H1 (cell line): ENCODE data around the gene GSTA3. TPM values are rescaled to one million over a fixed set of nuclear protein-coding genes. Genes with fewer than 3 reads are reported as not detected.

Source experiments
- CTCF ChIA-PET: fragments of 300-600 bp; sonication (Branson Sonifier 250); formaldehyde crosslinking; loops from one replicate; lab custom pipeline; 2021; ENCODE audit not compliant: partially characterized antibody; lab: Charles Lee
- POLR2A ChIA-PET: fragments of 300-600 bp; sonication (Branson Sonifier 250); formaldehyde crosslinking; loops from one replicate; lab custom pipeline; 2021; ENCODE audit warnings: inconsistent platforms; ENCODE audit not compliant: partially characterized antibody; lab: Charles Lee
- DNase-seq, 2 experiments: peaks; one replicate each; pipeline versions ENCODE4 v3.0.0 to v3.0.0-alpha.2; 2010 to 2022; ENCODE audit warnings: low spot score in 2 of 2, low read depth in 1 of 2, mixed read lengths in 1 of 2
- FAIRE-seq: peaks from 2 replicates; lab custom pipeline; 2011; peaks lifted over from hg19 to GRCh38; lab: Jason Lieb, UNC
- H2AFZ ChIP-seq: 2 replicates; pipeline ENCODE4 v1.8.1; 2012; ENCODE audit warnings: low read length, inconsistent platforms
- H2AK5ac ChIP-seq: 2 replicates; pipeline ENCODE4 v1.6.1; 2013; ENCODE audit warnings: low read depth, low read length
- H2BK120ac ChIP-seq: replicated peaks from 2 replicates; pipeline ENCODE3; 2013; ENCODE audit warnings: low read depth, low read length, inconsistent platforms
- H2BK12ac ChIP-seq: 2 replicates; pipeline ENCODE4 v1.6.1; 2013; ENCODE audit warnings: low read depth, low read length
- H2BK15ac ChIP-seq: 2 replicates; pipeline ENCODE4 v1.6.1; 2013; ENCODE audit warnings: low read length
- H2BK20ac ChIP-seq: 2 replicates; pipeline ENCODE4 v1.6.1; 2013; ENCODE audit warnings: low read length
- H2BK5ac ChIP-seq: 2 replicates; pipeline ENCODE4 v1.6.1; 2013; ENCODE audit warnings: low read depth, low read length
- H3K14ac ChIP-seq: 2 replicates; pipeline ENCODE4 v1.6.1; 2013; ENCODE audit warnings: inconsistent platforms; ENCODE audit not compliant: insufficient read length
- H3K18ac ChIP-seq: 2 replicates; pipeline ENCODE4 v1.6.1; 2013; ENCODE audit warnings: low read length; ENCODE audit errors: extremely low read depth
- H3K23ac ChIP-seq: 2 replicates; pipeline ENCODE4 v1.6.1; 2013; ENCODE audit warnings: inconsistent platforms; ENCODE audit not compliant: insufficient read length
- H3K23me2 ChIP-seq: 2 replicates; pipeline ENCODE4 v1.6.1; 2013; ENCODE audit warnings: low read depth, low read length
- H3K27ac ChIP-seq: 2 replicates; pipeline ENCODE4 v1.6.1; 2011; ENCODE audit warnings: low read depth, low read length, inconsistent platforms
- H3K27me3 ChIP-seq, 4 experiments: replicated peaks in 1 of 4; 1 replicate in 1 of 4; 2 replicates in 3 of 4; pipeline versions ENCODE4 v1.6.1 to v1.8.1; 2011 to 2013; ENCODE audit warnings: low read length in 3 of 4, mild to moderate bottlenecking in 3 of 4, inconsistent platforms in 2 of 4, mixed read lengths in 2 of 4, moderate library complexity in 1 of 4; ENCODE audit not compliant: control insufficient read depth in 3 of 4, insufficient read depth in 3 of 4; ENCODE audit errors: extremely low read depth in 1 of 4
- H3K36me3 ChIP-seq, 4 experiments: 2 replicates each; pipeline versions ENCODE4 v1.6.1 to v1.8.1; 2011 to 2013; ENCODE audit warnings: mild to moderate bottlenecking in 4 of 4, low read length in 3 of 4, moderate library complexity in 2 of 4, control low read depth in 1 of 4, inconsistent platforms in 1 of 4; ENCODE audit not compliant: insufficient read depth in 4 of 4, control insufficient read depth in 2 of 4
- H3K4ac ChIP-seq: replicated peaks from 2 replicates; pipeline ENCODE3; 2013; ENCODE audit warnings: low read length, low read depth, mixed read lengths, inconsistent platforms; ENCODE audit not compliant: insufficient read length
- H3K4me1 ChIP-seq, 4 experiments: replicated peaks in 1 of 4; 1 replicate in 1 of 4; 2 replicates in 3 of 4; pipeline versions ENCODE4 v1.6.1 to v1.8.1; 2011 to 2013; ENCODE audit warnings: low read length in 3 of 4, inconsistent platforms in 2 of 4, mixed read lengths in 1 of 4; ENCODE audit not compliant: insufficient read depth in 4 of 4, control insufficient read depth in 3 of 4
- H3K4me2 ChIP-seq, 2 experiments: 2 replicates each; pipeline versions ENCODE4 v1.6.1 to v1.8.1; 2011 to 2013; ENCODE audit warnings: low read depth in 2 of 2, low read length in 2 of 2, control low read depth in 1 of 2, inconsistent platforms in 1 of 2, mild to moderate bottlenecking in 1 of 2; ENCODE audit not compliant: insufficient read depth in 1 of 2
- H3K4me3 ChIP-seq, 4 experiments: fragments of 200-600, 300-600 bp in 1 of 4; sonication (generic), shearing (Covaris generic), sonication (Bioruptor Twin) in 1 of 4; 2 replicates each; pipeline versions ENCODE4 v1.5.1 to v1.8.1; 2011 to 2016; ENCODE audit warnings: low read length in 4 of 4, low read depth in 3 of 4, control low read depth in 2 of 4, inconsistent platforms in 2 of 4, mild to moderate bottlenecking in 2 of 4, mixed read lengths in 1 of 4, moderate library complexity in 1 of 4; ENCODE audit not compliant: insufficient read depth in 2 of 4; ENCODE audit errors: extremely low read depth in 1 of 4
- H3K56ac ChIP-seq: replicated peaks from 2 replicates; pipeline ENCODE3; 2013; ENCODE audit warnings: low read depth, mild to moderate bottlenecking, mixed read lengths, low read length, inconsistent platforms; ENCODE audit not compliant: insufficient read length
- H3K79me1 ChIP-seq: 2 replicates; pipeline ENCODE4 v1.6.1; 2013; ENCODE audit warnings: low read depth, low read length, control low read depth
- H3K79me2 ChIP-seq, 2 experiments: 2 replicates each; pipeline versions ENCODE4 v1.6.1 to v1.8.1; 2012 to 2013; ENCODE audit warnings: low read length in 2 of 2, mild to moderate bottlenecking in 2 of 2, inconsistent platforms in 1 of 2; ENCODE audit not compliant: insufficient read depth in 2 of 2, control insufficient read depth in 1 of 2
- H3K9ac ChIP-seq, 4 experiments: replicated peaks in 1 of 4; 1 replicate in 1 of 4; 2 replicates in 3 of 4; pipeline versions ENCODE4 v1.6.1 to v1.8.1; 2011 to 2013; ENCODE audit warnings: low read depth in 3 of 4, low read length in 3 of 4, control low read depth in 2 of 4, mild to moderate bottlenecking in 2 of 4, moderate library complexity in 2 of 4, inconsistent platforms in 1 of 4; ENCODE audit errors: extremely low read depth in 1 of 4
- H3K9me3 ChIP-seq, 2 experiments: 2 replicates each; pipeline versions ENCODE4 v1.6.1 to v1.8.1; 2012 to 2013; ENCODE audit warnings: mild to moderate bottlenecking in 2 of 2, moderate library complexity in 2 of 2, control low read depth in 1 of 2, inconsistent platforms in 1 of 2, low read depth in 1 of 2, low read length in 1 of 2, mixed read lengths in 1 of 2; ENCODE audit not compliant: insufficient read depth in 2 of 2
- H4K20me1 ChIP-seq, 2 experiments: replicated peaks in 1 of 2; 2 replicates each; pipeline versions ENCODE3 to v1.8.1; 2011 to 2013; ENCODE audit warnings: inconsistent platforms in 2 of 2, low read length in 2 of 2, mild to moderate bottlenecking in 1 of 2; ENCODE audit not compliant: insufficient read depth in 2 of 2, control insufficient read depth in 1 of 2
- H4K5ac ChIP-seq: 2 replicates; pipeline ENCODE4 v1.6.1; 2013; ENCODE audit warnings: low read length, low read depth, mixed read lengths, inconsistent platforms; ENCODE audit not compliant: insufficient read length
- H4K8ac ChIP-seq: 2 replicates; pipeline ENCODE4 v1.8.0; 2013; ENCODE audit warnings: mild to moderate bottlenecking, moderate library complexity, low read length, inconsistent platforms; ENCODE audit not compliant: insufficient read depth; ENCODE audit errors: extremely low read depth
- H4K91ac ChIP-seq: replicated peaks from 2 replicates; pipeline ENCODE3; 2013; ENCODE audit warnings: low read length, mixed read lengths, inconsistent platforms; ENCODE audit not compliant: insufficient read length
- ATF2 ChIP-seq: IDR thresholded peaks from 2 replicates; pipeline ENCODE4 v1.6.1; 2012; ENCODE audit warnings: low read length, inconsistent platforms
- PHF8 ChIP-seq: fragments of 200-600 bp; sonication (generic); conservative IDR thresholded peaks from 2 replicates; pipeline ENCODE4 v1.7.1; 2012; ENCODE audit warnings: low read depth, mild to moderate bottlenecking, inconsistent platforms, low read length, moderate library complexity
- SRF ChIP-seq: IDR thresholded peaks from 2 replicates; pipeline ENCODE4 v1.6.1; 2011; ENCODE audit warnings: mild to moderate bottlenecking, low read depth, low read length, moderate library complexity
- WGBS, 2 experiments: shearing (Covaris generic) in 1 of 2; methylation state at CpG; one replicate each; pipeline versions ENCODE4 v1.1.6 to v1.1.7; 2013 to 2015; ENCODE audit warnings: low lambda C conversion rate in 2 of 2, mixed read lengths in 2 of 2, inconsistent platforms in 1 of 2, low coverage in 1 of 2, missing lambda C conversion rate in 1 of 2; ENCODE audit not compliant: insufficient replicate concordance in 2 of 2, insufficient coverage in 1 of 2, insufficient read length in 1 of 2; ENCODE audit errors: extremely low coverage in 1 of 2, missing lambda C conversion rate in 1 of 2; 5-methylcytosine and 5-hydroxymethylcytosine counted together
- long read RNA-seq, 2 experiments: library from RNA in 1 of 2; library from capped mRNA in 1 of 2; stranded (forward); transcript quantifications; one replicate each; pipeline ENCODE4 v2.0.0, GENCODE V29; 2021; ENCODE audit warnings: inconsistent platforms in 1 of 2
- polyA minus RNA-seq, 3 experiments: library from RNA; depleted of rRNA, polyadenylated mRNA; stranded (reverse); fragments of >200 nt; gene quantifications; 1 replicate in 2 of 3; 2 replicates in 1 of 3; pipeline ENCODE4 v1.2.3, GENCODE V29; 2011
- polyA plus RNA-seq, 7 experiments: library from polyadenylated mRNA; depleted of rRNA in 3 of 7; stranded (reverse) in 5 of 7; unstranded in 2 of 7; fragments of >200 nt in 5 of 7; fragments of 200-250 nt in 2 of 7; gene quantifications; 1 replicate in 5 of 7; 2 replicates in 1 of 7; 4 replicates in 1 of 7; pipeline versions ENCODE4 v1.2.1 to v1.2.3, GENCODE V29; 2011 to 2013; ENCODE audit warnings: missing spikeins in 2 of 7, mixed read lengths in 2 of 7
- total RNA-seq: library from RNA; stranded (reverse); fragmentation: NEBNext Ultra II Directional; extraction: Animal tissue kit (Norgen Biotek cat#: 25700); gene quantifications from 2 replicates; pipeline ENCODE4 v1.2.1, GENCODE V29; 2021

The GSTA3 gene
- total RNA-seq, result not detected in 2 replicates
- polyA plus RNA-seq (2011; rRNA removed), result not detected in 2 replicates
- not detected for polyA plus RNA-seq (2011; cell fraction: cytosol; rRNA removed)
- polyA plus RNA-seq (2011; cell fraction: nucleus; rRNA removed), result not detected
- polyA plus RNA-seq (2012, experiment 1 of 2), result not detected in 4 replicates
- not detected for polyA plus RNA-seq (2012, experiment 2 of 2)
- not detected for polyA plus RNA-seq (2013, experiment 1 of 2)
- polyA plus RNA-seq (2013, experiment 2 of 2), result not detected
- polyA minus RNA-seq (2011; rRNA and poly(A)+ RNA removed), result not detected in 2 replicates
- not detected for polyA minus RNA-seq (2011; cell fraction: cytosol; rRNA and poly(A)+ RNA removed)
- polyA minus RNA-seq (2011; cell fraction: nucleus; rRNA and poly(A)+ RNA removed), result not detected
- long read RNA-seq, experiment 1, result 0 reads
- long read RNA-seq, experiment 2, result 0 reads

- H3K27me3 ChIP-seq, result no peaks in the 10 kb centered on the region
- no peak for TF ChIP-seq PHF8
- TF ChIP-seq ATF2, result no peak
- TF ChIP-seq SRF, result no peak
These were observed at the start of gene GSTA3 for GRCh38 chr6:52909531-52909930. Gene GSTA3 (minus strand): TSS chr6:52909698. CDS start chr6:52905834, 3,864 bp downstream.

More at GRCh38 chr6:52909531-52909930, at the start of gene GSTA3:
- no peaks in the 10 kb centered on the region for H3K79me2 ChIP-seq
- no peaks in the 10 kb centered on the region for H3K79me1 ChIP-seq
- H3K9me3 ChIP-seq, result no peaks in the 10 kb centered on the region
- H3K18ac ChIP-seq, result no peak within 1 kb of the TSS
- no peak within 1 kb of the TSS for H3K56ac ChIP-seq
- H4K5ac ChIP-seq, result no peak within 1 kb of the TSS
- FAIRE-seq (no peak), DNase-seq (no peak)
- no peak within 1 kb of the TSS for H2BK5ac ChIP-seq
- ChIA-PET POLR2A (no interaction called here), CTCF (interaction anchor here (0.6 kb wide), 1 partner anchor 1327 kb away, joined by 3 read pairs; no protein-coding TSS in a partner anchor)
- no peak within 1 kb of the TSS for H2BK20ac ChIP-seq
- no peak within 1 kb of the TSS for H2BK12ac ChIP-seq
- no peak within 1 kb of the TSS for H2AK5ac ChIP-seq
- H2BK15ac ChIP-seq, result no peak within 1 kb of the TSS
- H3K23ac ChIP-seq, result no peak within 1 kb of the TSS
- H2AFZ ChIP-seq, result no peak within 1 kb of the TSS
- H4K91ac ChIP-seq, result no peak within 1 kb of the TSS
- no peaks in the 10 kb centered on the region for H4K20me1 ChIP-seq
- H3K4me1 ChIP-seq, result no peaks in the 10 kb centered on the region
- H3K23me2 ChIP-seq, result no peaks in the 10 kb centered on the region
- no peak within 1 kb of the TSS for H3K14ac ChIP-seq
- 100% methylated on average over 2 of the region's 2 CpGs; no CpG with 5 or more reads in 1 of the 2 experiments for WGBS, 2 experiments
- H3K4me3 ChIP-seq, result no peak within 1 kb of the TSS
- no peak within 1 kb of the TSS for H3K4ac ChIP-seq
- H4K8ac ChIP-seq, result no peak within 1 kb of the TSS
- H2BK120ac ChIP-seq, result no peak within 1 kb of the TSS
- H3K36me3 ChIP-seq, result no peaks in the 10 kb centered on the region
- no peak within 1 kb of the TSS for H3K27ac ChIP-seq
- H3K4me2 ChIP-seq, result no peak within 1 kb of the TSS
- H3K9ac ChIP-seq, result no peak within 1 kb of the TSS
